DMS79 (cell line): ENCODE measurements around the gene RAD18.

Source experiments
- DNase-seq: peaks from one replicate; lab custom pipeline; 2025; lab: John Stamatoyannopoulos, UW

RAD18 gene

DNA sequence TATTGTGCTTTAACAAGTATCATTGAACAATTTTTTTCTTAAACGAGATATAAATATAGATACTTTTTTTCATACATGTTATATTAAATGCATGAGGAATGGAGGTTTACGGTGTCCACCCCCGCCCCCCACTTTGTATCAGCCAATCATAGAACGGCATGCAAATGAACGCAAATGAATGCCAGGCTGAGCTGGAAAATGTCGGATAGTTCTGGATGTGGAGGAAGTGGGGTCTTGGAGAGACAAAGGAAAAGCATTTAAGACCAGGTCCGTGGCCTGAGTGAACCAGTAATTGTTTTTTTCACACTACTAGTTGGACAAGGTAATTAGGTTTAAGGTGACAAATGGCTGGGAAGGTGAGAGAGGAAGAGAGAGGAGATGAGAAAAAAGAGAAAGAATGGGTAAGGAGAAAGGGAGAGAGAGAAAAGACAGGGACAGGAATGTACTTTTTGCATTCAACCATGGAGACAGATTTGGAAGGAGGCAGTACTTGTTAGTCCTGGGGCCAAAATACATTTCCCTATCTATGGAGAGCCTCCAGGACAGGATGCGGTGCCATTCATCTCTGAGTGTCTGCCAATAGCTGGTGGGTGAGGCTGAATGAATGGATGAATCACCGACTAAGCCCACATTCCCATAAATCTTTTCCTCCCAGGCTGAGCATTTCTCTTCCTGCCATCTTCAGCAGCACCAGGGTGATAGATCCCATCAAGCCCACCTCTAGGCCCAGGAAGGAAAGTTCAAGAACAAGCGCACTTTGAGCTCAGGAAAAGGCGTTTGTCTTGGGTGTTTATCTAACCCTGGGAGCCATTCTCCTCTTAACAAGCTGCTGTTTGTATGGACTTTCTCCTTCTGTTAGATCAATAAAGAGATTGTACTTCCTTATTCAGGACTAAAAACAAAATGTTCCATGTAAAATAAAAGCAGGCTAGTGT, 1.4 kb upstream of the RAD18 start:
- DNase-seq = no peak

DNA sequence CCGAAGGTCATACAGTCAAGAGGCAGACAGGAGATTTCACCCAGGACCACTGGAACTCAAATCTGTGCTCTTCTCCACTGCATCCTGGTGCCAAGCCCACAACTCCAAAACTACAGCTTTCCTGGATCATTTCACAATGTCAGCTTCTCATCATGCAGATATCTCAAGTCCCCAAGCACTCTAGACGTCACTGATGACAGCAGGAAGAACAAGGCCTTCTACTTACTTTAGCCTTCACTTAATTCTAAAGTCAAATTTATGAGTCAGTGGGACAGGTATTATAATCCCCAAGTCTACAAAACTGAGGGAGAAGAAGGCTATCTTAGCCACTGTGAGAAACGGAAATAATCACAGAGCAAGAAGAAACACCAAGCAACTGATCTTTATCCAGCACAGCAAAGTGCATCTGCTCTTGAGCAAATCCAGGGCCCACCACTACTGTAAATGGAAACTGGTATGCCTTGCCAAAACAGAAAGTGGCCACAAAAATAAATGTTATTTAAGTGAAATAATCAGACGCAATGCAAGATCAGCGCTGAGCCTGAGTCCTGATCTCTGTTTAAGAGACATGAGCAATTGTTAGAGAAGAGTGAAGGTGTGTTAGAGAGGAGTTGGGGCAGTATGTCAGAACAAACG, 928 bp downstream of the RAD18 start:
- no peak for DNase-seq

DNA sequence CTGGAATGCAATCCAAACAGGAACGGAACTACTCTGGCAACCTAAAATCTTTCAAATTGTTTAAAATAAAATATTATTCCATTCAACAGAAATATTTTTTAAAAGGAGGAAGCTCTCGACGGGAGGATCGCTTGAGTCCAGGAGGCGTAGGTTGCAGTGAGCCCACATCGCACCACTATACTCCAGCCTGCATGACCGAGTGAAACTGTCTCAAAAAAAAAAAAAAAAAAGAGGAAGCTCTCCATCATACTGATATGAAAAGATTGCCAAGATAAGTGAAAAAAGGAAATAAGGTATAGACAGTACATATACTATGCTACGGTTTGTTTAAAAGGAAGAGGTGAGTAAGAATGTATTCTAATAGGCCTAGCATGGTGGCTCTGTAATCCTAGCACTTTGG, 3.6 kb downstream of the RAD18 start:
- no peak for DNase-seq

DNA sequence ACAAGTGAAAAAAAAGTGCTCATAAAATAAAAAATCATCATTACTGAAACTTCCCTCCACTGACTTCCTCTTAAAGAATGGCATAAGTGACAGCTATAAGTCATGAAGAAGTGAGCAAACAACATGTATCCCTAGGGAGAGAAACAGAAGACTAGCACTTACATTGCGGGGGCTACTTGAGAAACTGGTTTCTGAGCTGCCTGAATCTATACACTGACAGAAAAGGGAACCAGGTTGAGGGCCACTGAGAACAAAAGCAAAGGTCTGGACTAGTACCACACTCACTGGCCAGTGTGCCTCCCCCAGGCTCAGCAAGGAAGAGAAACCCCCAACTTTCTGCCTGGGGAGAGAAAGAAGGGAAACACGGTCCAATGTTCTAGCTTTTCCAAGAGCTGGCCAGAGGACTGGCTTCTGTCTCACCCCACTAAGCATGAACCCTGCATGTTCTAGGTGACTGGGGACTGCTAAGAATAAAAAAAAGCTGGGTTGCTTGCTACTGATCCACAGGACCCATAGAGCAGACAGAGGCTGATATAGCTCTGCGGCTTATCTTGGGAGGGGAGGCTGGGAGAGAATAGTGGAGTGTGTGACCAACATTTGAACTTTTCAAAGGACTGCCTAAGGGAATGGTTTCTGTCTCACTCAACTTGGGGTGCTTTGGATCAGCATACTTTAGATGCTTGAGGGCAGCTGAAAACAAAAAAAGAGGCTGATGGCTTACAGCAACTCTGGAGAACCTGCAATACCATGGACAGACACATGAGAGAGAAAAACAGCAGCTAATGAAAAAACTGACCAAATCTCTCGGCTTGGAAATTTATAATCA, 8.1 kb downstream of the RAD18 start:
- DNase-seq = no peak

DNA sequence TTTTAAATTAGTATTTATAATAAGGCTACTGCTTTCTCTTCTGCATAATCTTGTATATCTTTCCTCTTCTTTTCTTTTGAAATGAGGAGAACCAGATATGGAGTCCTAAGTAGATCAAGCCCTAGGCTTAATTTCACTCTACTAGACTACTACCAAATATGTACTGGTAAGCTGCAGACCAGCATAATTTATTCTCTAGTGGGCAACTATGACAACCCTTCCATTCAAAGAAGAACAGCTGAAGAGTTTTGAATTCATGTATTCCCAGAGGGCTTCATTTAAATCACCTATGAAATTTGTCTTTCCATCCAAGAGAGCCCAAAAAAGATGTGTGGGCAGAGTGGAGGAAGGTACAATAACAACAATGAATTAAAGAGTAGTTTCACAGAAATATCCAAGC, 10.0 kb downstream of the RAD18 start:
- no peak for DNase-seq

DNA sequence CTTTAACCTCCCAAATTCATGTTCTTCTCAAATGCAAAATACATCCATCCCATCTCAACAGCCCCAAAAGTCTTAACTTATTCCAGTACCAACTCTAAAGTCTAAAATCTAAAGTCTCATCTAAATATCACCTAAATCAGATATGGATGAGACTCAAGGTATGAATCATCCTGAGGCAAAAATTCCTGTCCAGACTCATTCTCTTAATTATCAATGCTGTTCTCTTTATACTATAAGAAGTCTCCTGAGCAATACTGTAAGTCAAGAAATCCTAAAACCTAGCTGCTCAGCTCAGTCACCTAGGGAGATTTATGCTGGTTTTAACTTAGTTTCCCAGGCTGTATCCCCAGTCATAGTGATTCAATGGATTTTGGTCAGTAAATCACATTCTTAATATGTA, 11.1 kb downstream of the RAD18 start:
- no peak for DNase-seq

DNA sequence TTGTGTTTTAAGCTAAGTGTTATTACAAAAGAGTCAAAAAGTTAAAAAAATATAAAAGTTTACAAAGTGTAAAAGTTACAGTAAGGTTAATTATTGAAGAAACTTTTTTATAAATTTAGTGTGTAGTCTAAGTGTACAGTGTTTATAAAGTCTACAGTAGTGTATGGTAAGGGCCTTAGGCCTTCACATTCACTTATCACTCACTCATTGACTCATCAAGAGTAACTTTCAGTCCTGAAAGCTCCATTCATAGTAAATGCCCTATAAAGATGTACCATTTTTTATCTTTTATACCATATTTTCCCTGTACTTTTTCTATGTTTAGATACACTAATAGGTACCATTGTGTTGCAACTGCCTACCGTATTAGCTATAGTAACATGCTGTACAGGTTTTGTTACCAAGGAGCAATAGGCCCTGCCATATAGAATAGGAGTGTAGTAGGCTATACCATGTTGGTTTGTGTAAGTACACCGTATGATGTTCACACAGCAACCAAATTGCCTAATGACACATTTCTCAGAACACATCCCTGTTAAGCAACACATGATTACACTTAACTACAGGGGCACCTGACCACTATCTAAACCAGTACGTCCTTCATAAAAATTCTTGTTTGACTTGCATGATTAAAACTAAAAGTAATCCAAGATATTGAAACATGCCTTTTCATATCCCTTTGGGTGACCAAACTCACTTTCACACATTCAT, 17.2 kb downstream of the RAD18 start:
- no peak for DNase-seq

DNA sequence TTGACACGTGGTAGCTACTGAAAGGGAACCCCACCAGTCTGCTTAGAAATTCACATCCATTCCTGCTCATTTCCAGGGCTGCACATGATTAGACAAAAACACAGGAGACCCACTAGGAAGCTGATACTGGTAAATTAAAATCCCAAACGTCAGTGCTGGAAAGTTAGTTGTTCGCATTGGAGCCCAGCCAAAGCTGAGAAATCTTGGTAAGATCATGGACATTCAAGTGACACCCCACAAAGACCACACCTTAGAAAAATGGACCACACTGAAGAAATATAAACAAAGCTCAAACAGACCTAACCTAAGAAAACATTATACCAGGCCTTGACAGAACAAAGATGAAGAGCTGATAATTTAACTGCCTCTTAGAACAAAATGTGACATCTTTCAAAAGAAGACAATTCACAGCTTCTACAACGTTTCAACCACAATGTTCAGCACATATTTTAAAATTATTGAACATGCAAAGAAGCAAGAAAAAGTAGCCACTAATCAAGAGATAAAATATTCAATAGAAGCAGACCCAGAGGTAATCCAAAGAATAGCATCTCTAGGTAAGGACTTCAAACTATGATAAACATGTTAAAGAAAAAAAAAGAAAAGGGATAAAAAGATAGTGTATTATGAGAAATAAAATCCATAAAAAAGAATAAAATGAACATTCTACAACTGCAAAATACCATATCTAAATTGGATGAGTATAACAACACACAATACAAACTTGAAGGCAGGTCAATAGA, 20.4 kb downstream of the RAD18 start:
- no peak for DNase-seq

DNA sequence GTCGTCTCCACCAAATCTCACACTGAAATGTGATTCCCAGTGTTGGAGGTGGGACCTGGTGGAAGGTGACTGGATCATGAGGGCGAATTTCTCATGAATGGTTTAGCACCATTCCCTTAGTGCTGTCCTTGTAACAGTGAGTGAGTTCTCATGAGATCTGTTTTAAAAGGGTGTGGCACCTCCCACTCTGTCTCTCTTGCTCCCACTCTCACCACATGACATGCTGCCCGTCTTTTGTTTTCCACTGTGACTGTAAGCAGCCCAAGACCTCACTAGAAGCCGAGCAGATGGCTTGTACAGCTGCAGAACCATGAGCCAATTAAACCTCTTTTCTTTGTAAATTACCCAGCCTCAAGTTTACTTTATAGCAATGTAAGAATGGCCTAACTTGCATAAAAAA, 21.2 kb downstream of the RAD18 start:
- DNase-seq = no peak

DNA sequence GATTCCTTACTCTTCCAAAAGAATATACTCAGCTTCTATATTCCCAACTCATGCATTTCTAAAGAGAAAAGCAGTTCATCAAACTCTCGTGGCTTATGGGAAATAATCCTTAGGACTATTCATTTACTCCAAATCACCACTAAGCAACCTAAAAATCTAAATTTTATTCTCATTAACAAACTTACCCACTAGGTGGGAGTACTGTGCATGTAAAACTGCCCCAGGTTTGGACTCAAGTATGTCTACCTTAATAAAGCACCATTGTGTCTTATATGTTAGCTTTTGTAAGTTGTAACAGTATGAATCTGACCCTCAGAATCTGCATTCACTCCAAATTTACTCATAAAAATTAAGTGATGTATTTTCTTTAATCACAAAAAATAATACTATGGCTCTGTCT, 25.3 kb downstream of the RAD18 start:
- no peak for DNase-seq

DNA sequence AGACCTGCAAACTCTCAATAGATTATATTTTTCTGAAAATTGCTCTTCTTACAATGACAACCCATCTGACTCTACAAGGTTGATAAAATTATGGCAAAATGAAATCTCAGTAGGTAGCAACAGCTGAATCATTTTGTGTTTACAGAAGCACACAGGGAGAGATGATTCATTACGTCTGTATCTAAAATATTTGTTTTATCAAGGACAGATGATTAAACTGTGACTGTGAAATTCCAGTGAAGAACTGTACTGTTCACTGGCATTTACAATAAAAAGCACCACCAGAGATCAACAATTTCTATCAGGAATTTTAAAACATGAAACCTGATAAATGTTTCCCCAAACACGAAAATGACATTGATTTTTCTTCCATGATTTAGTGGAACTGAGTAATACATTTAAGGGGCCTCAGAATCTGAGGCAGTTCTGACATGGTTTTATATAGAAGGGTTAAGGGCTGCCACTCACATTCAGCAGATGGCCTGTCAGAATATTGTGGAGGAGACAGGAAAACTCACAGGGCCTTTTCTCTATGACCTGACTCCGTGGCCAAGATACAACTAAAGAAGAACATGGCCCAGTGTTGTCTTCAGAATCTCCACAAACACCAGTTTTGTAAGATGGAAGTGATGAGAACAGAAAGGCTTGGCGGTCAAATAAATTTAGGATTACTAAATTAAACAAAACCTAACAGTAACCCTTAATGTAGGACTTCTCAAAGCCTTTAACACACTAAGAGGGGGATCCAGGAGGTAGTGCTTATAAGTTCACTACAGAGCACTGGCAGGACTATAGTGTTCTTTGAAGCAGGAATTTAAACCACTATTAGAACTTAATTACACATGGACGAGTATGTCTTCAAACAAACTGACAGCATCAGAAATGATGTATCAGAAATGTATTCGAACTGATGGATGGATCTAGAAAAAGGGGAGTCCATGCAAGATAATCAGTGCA, 25.9 kb downstream of the RAD18 start:
- no peak for DNase-seq

DNA sequence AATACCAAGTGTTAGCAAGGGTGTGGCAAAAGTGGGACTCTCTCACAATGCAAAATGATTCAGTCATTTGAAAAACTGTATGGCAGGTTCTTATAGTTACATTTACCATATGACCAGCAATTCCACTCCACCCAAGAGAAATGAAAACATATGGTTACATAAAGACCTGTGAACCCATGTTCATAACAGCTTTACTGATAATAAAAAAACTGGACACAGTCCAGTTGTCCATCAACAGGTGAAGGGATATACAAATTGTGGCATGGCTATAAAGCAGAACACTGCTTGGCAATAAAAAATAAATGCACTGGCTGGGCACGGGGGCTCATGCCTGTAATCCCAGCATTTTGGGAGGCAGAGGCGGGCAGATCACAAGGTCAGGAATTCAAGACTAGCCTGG, 30.8 kb downstream of the RAD18 start:
- DNase-seq = no peak

DNA sequence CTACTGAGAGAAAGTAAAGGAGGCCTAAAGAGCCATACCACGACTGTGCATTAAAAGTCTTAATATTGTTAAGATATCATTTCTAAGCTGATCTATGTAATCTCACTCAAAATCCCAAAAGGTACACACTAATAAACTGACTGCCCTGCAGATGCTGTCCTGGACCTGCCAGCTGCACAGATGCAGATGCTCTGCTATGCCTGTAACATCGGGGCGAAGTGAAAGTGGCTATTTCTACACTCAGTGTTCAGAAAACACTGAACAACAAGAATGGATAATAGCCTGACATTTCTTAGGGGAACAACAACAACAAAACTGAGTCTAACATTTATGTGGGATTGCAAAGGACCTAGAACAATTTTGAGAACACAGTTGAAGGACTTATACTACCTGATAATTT, 31.9 kb downstream of the RAD18 start:
- DNase-seq = no peak

DNA sequence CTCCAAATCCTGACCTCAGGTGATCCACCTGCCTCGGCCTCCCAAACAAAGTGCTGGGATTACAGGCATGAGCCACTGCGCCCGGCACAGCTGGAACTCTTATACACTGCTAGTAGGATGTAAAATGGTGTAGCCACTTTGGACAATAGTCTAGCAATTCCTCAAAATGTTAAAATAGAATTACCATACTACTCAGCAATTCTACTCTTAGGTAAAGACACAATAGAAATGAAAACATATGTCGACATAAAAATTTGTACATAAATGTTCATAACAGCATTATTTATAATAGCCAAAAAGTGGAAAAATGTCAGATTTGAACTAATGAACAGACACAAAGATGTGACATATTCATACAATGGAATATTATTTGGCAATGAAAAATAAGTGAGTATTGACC, 33.4 kb downstream of the RAD18 start:
- DNase-seq = no peak

DNA sequence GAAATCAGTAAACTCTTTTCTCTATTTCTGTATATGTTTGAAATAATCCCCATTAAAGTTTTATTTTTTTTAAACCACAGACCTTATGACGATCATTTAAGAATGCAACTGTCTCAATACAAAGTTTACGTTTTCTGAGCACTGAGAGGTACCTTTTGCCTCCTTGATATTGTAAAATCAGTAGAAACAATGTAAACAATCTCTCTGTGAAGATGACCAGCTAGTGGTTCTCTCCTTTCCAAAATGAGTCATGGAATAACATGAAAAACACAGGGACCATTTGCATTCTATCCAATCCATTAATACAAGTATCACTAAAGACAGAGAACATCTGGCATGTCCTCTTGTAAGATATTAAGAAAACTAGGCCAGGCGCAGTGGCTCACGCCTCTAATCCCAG, 48.8 kb downstream of the RAD18 start:
- DNase-seq = no peak

DNA sequence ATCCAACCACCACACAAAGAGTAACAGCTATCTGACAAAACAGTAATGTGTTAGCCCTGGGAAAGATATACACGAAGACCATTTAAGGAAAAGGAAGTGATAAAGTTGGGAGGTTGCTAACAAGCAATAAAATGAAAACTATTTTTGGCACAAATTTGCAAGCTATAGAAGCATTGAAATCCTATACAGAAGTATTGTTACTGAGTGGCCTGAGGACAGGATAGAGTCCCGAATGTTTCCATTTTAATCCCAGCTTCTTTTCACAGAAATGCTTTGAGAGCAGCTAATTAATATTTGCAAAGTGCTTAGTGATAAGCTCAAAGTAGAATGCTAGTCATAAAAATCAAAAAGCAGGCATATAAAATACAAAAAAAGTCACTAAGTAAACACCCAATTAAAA, 51.5 kb downstream of the RAD18 start:
- no peak for DNase-seq

DNA sequence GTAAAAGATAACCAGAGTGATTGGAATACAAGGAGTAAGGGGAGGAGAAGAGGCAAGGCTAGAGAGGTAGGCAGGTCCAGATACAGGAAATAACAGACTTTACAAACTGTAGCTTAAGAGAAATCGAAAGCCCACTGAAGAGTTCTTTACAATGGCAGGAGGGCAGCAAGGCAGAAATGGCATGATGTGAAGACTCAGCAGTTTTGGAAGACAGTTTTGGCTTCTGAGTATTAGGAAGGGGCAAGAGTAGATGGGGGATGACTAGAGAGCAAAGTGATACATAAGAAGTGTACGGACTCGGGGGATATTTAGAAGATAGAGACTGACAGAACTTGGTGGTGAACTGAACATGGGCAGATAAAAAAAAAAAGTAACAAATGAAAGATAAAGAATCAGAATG, 54.1 kb downstream of the RAD18 start:
- DNase-seq = no peak

DNA sequence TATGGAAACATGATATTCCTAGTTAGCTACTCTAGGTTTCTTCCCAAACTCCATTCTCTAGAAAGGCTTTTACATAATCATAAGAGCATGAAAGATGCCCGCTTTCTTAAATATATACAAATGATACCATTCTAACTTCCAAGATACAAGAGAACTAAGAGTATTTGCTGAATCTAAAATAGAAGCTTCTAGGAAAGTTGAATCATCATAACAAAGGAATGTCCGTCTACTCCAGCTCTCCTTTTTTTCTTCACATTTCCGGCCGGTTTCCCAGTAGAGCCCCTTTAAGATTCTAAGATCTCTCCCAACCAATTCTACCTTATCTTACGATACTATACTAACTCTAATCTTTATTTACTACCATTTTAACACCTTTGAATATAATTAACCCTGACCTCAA, 60.1 kb downstream of the RAD18 start:
- no peak for DNase-seq

DNA sequence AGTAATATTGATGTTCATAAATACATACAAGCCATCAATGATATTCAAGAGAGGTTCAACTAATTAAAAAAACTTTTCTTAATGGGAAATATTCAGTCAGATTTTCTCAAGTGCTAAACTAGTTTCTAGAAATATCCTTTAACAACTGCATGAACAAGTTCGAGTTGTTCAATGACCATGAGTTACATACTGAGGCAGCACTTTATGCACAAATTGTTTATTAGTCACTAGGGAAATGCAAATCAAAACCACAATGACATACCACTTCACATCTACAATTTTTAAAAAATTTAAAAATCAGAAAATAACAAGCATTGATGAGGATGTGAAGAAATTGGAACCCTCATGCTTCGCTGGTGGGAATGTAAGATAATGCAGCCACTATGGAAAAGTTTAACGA, 62.4 kb downstream of the RAD18 start:
- no peak for DNase-seq

DNA sequence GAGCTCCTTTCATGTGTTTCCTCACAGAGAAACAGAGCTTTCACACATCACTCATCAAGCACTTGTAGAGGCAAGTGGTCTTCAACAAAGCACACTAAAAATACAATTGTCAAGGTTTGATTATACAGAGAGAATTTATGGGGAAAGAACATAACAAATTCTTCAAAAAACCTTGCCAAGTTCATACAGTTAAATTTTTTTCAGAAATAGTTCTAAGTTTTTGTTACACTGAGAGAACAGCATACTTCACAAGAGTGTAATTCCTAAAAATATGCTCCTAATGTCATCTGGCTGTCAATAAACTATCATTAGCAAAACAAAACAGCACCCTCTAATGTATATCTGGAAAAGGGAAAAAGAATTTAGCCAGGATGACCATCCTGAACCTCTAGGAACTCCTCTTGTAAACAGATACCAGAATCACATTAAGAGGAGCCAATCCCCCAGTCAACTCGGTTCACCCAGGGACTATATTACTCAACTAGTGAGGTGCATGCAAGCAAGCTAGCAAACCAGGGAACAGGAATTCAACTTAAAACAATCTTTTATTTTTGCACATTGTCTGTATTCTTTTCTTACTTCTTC, 63.3 kb downstream of the RAD18 start:
- DNase-seq = no peak
